Measurements from ENCODE around the gene POLR2E.

The POLR2E gene

GRCh38 chr19:1109697-1110671, 14.8 kb upstream of the POLR2E start:
- no peak for DNase-seq

- no peak for DNase-seq
These were observed 13.9 kb upstream of the POLR2E start for GRCh38 chr19:1109032-1109551.

- DNase-seq = no peak
These were observed 13.3 kb upstream of the POLR2E start for GRCh38 chr19:1108291-1109031.

- DNase-seq = no peak
These were observed 12.6 kb upstream of the POLR2E start for GRCh38 chr19:1107661-1108261.

- no peak for DNase-seq
These were observed 11.9 kb upstream of the POLR2E start for GRCh38 chr19:1106841-1107660.

GRCh38 chr19:1105873-1106840, 11.0 kb upstream of the POLR2E start:
- no peak for DNase-seq

GRCh38 chr19:1105008-1105872, 10.1 kb upstream of the POLR2E start:
- no peak for DNase-seq

GRCh38 chr19:1104311-1105007, 9.3 kb upstream of the POLR2E start:
- DNase-seq = peak; percentile 80

- peak; percentile 100 for DNase-seq
These were observed 8.6 kb upstream of the POLR2E start, which contains the start of gene GPX4 for GRCh38 chr19:1103708-1104310. Gene GPX4, plus strand, starts transcription at chr19:1103994. Its CDS starts 50 bp downstream, at chr19:1104044.

GRCh38 chr19:1103132-1103707, 8.0 kb upstream of the POLR2E start:
- DNase-seq = no peak

- no peak for DNase-seq
These were observed 7.4 kb upstream of the POLR2E start for GRCh38 chr19:1102407-1103131.

- DNase-seq = no peak
These were observed 6.1 kb upstream of the POLR2E start for GRCh38 chr19:1101337-1101698.

- DNase-seq = no peak
These were observed 3.2 kb upstream of the POLR2E start for GRCh38 chr19:1098177-1099051.

GRCh38 chr19:1097810-1098176, 2.6 kb upstream of the POLR2E start:
- DNase-seq = no peak

GRCh38 chr19:1094655-1094977, 559 bp downstream of the POLR2E start:
- no peak for DNase-seq

- no peak for DNase-seq
These were observed 1.2 kb downstream of the POLR2E start for GRCh38 chr19:1093811-1094553.
